Mucosa of rectum (tissue), 2 donors: ENCODE data around the gene CHPF2.
A peak's percentile ranks its signal among the peaks of the same experiment; 100 is the strongest.

Source experiments
- H3K27ac ChIP-seq, 2 donors: one replicate each; pipeline ENCODE4 v1.7.0; 2013; ENCODE audit warnings: inconsistent platforms in 2 of 2, low read depth in 2 of 2, low read length in 2 of 2
- H3K27me3 ChIP-seq, 2 donors: one replicate each; pipeline ENCODE4 v1.7.0; 2013; ENCODE audit warnings: low read length in 2 of 2; ENCODE audit not compliant: control insufficient read depth in 2 of 2, insufficient read depth in 2 of 2
- H3K36me3 ChIP-seq, 2 donors: one replicate each; pipeline ENCODE4 v1.7.0; 2013; ENCODE audit warnings: low read length in 2 of 2; ENCODE audit not compliant: control insufficient read depth in 2 of 2, insufficient read depth in 2 of 2
- H3K4me1 ChIP-seq, 2 donors: one replicate each; pipeline ENCODE4 v1.7.0; 2013; ENCODE audit warnings: low read length in 2 of 2, mild to moderate bottlenecking in 1 of 2; ENCODE audit not compliant: control insufficient read depth in 2 of 2, insufficient read depth in 2 of 2
- H3K4me3 ChIP-seq, 2 donors: one replicate each; pipeline ENCODE4 v1.7.0; 2013; ENCODE audit warnings: low read length in 2 of 2
- H3K9ac ChIP-seq, 2 donors: one replicate each; pipeline ENCODE4 v1.7.0; 2013; ENCODE audit warnings: low read length in 2 of 2, low read depth in 1 of 2, mild to moderate bottlenecking in 1 of 2
- H3K9me3 ChIP-seq, 2 donors: one replicate each; pipeline ENCODE4 v1.7.0; 2013; ENCODE audit warnings: low read length in 2 of 2; ENCODE audit not compliant: control insufficient read depth in 2 of 2
- donor health status: healthy.
- donor health status: Normal muscosa, but diverticular disease.

The CHPF2 gene

GRCh38 chr7:151261529-151261928, 29.2 kb downstream of the CHPF2 start:
- Histone ChIP-seq H3K4me3 (no peak overlapping the region), H3K36me3 (no peaks in the 10 kb centered on the region), H3K27me3 (peaks cover 9 to 15% of the 10 kb centered on the region in 2 donors), H3K4me1 (no peaks in the 10 kb centered on the region), H3K27ac (no peak overlapping the region), H3K9ac (no peak overlapping the region), H3K9me3 (no peaks in the 10 kb centered on the region)

GRCh38 chr7:151264615-151265014, 32.3 kb downstream of the CHPF2 start:
- H3K27ac ChIP-seq: no peak overlapping the region
- H3K36me3 ChIP-seq: no peaks in the 10 kb centered on the region
- H3K4me3 ChIP-seq: no peak overlapping the region
- H3K9me3 ChIP-seq: no peaks in the 10 kb centered on the region
- H3K27me3 ChIP-seq: peaks cover 5 to 9% of the 10 kb centered on the region in 2 donors
- no peak overlapping the region for H3K9ac ChIP-seq
- no peaks in the 10 kb centered on the region for H3K4me1 ChIP-seq

GRCh38 chr7:151265351-151265931, 33.2 kb downstream of the CHPF2 start:
- H3K9me3 ChIP-seq: no peaks in the 10 kb centered on the region
- no peaks in the 10 kb centered on the region for H3K36me3 ChIP-seq
- H3K4me1 ChIP-seq: no peaks in the 10 kb centered on the region
- H3K27me3 ChIP-seq: peaks cover 4 to 9% of the 10 kb centered on the region in 2 donors
- no peak overlapping the region for H3K27ac ChIP-seq
- no peak overlapping the region for H3K9ac ChIP-seq
- H3K4me3 ChIP-seq: no peak overlapping the region

GRCh38 chr7:151269511-151269910, 37.2 kb downstream of the CHPF2 start:
- no peak overlapping the region for H3K27ac ChIP-seq
- no peaks in the 10 kb centered on the region for H3K4me1 ChIP-seq

GRCh38 chr7:151271699-151272355, 39.5 kb downstream of the CHPF2 start:
- H3K9me3 ChIP-seq: no peaks in the 10 kb centered on the region
- H3K4me3 ChIP-seq: no peak overlapping the region
- no peaks in the 10 kb centered on the region for H3K27me3 ChIP-seq
- peak overlapping the region in 1 of 2 donors; percentile 4 for H3K27ac ChIP-seq
- no peak overlapping the region for H3K9ac ChIP-seq
- peaks cover 0 to 4% of the 10 kb centered on the region in 2 donors for H3K4me1 ChIP-seq
- no peaks in the 10 kb centered on the region for H3K36me3 ChIP-seq

More at GRCh38 chr7:151269511-151269910, 37.2 kb downstream of the CHPF2 start:
- Histone ChIP-seq H3K36me3 (no peaks in the 10 kb centered on the region), H3K27me3 (no peaks in the 10 kb centered on the region), H3K9ac (no peak overlapping the region), H3K4me3 (no peak overlapping the region), H3K9me3 (no peaks in the 10 kb centered on the region)

GRCh38 chr7:151272405-151272804, 40.1 kb downstream of the CHPF2 start:
- H3K9ac ChIP-seq: no peak overlapping the region
- no peaks in the 10 kb centered on the region for H3K36me3 ChIP-seq
- no peak overlapping the region for H3K4me3 ChIP-seq
- H3K27me3 ChIP-seq: peaks cover 2 to 4% of the 10 kb centered on the region in 2 donors
- no peaks in the 10 kb centered on the region for H3K9me3 ChIP-seq
- H3K4me1 ChIP-seq: peaks cover 3 to 7% of the 10 kb centered on the region in 2 donors
- H3K27ac ChIP-seq: peak overlapping the region in 1 of 2 donors; percentile 4

- H3K36me3 ChIP-seq: no peaks in the 10 kb centered on the region
- H3K4me1 ChIP-seq: peaks cover 3 to 8% of the 10 kb centered on the region in 2 donors
- peak overlapping the region in 1 of 2 donors; percentile 4 for H3K27ac ChIP-seq
- no peak overlapping the region for H3K9ac ChIP-seq
- H3K27me3 ChIP-seq: peaks cover 5 to 7% of the 10 kb centered on the region in 2 donors
- no peak overlapping the region for H3K4me3 ChIP-seq
- no peaks in the 10 kb centered on the region for H3K9me3 ChIP-seq
These were observed 40.6 kb downstream of the CHPF2 start for GRCh38 chr7:151272877-151273276.

- Histone ChIP-seq H3K4me1 (peaks cover 3 to 8% of the 10 kb centered on the region in 2 donors), H3K9ac (no peak overlapping the region), H3K4me3 (no peak overlapping the region), H3K27me3 (peaks cover 5 to 8% of the 10 kb centered on the region in 2 donors), H3K9me3 (no peaks in the 10 kb centered on the region), H3K36me3 (no peaks in the 10 kb centered on the region), H3K27ac (no peak overlapping the region)
These were observed 41.5 kb downstream of the CHPF2 start for GRCh38 chr7:151273651-151274390.

- Histone ChIP-seq H3K9ac (no peak overlapping the region), H3K4me1 (peaks cover 3 to 8% of the 10 kb centered on the region in 2 donors), H3K27me3 (peaks cover 5 to 10% of the 10 kb centered on the region in 2 donors), H3K9me3 (no peaks in the 10 kb centered on the region), H3K4me3 (no peak overlapping the region), H3K27ac (no peak overlapping the region), H3K36me3 (no peaks in the 10 kb centered on the region)
These were observed 42.1 kb downstream of the CHPF2 start for GRCh38 chr7:151274396-151274795.
